ENCODE results near the gene ERBIN.

- TF ChIP-seq CTCF (IDR thresholded peaks at IDR 0.05) (no peak), POLR2A (IDR thresholded peaks at IDR 0.05) (no peak)
Observed at GRCh38 chr5:65932676-65933075, 6.3 kb downstream of the ERBIN start.

Measured in thyroid gland (tissue), 4 donors.